RPMI8226 (cell line): Measurements from ENCODE around the gene SREK1IP1.

Source experiments
- DNase-seq: peaks from one replicate; pipeline ENCODE4 v3.0.0-alpha.2; 2015

The SREK1IP1 gene

GRCh38 chr5:64680289-64680688, 88.2 kb downstream of the SREK1IP1 start:
- DNase-seq: no peak

DNA sequence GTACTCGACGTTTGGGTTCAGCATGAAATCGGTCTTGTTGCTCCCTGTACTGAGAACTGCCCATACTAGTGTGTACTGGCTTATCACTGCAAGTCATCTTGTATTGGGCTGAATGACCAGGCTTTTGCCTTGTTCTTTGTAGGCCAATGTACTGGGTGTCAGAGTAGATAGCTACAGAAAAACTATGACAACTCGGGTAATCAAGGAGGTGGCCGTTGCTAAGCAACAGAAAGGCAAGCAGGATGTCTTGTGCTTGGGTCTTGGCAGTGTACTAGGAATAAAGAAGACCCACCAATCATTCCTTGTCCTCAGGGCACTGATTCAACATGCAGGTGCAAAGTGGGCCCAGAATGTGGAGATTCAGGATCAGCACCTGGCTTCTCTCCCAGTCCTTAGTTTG, 90.1 kb downstream of the SREK1IP1 start:
- DNase-seq: no peak

- DNase-seq: no peak
These were observed 96.8 kb downstream of the SREK1IP1 start for GRCh38 chr5:64671678-64672077.

DNA sequence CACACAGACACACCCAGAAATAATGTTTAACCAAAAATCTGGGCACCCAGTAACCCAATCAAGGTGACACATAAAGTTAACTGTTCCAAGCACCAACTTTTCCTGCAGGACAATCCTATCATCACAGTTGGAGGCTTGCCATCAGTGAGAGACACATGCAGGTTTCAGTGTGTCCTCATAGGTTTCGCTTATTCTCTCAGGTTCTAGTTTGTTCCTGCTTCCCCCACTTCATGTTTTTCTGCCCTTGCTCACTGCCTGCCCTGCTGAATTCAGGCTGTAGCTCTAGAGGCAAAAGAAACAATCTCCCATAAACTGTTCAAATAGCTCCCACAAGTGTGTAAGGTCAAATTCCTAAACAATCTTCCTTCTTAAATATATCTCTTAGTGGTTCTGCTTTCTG, 98.2 kb downstream of the SREK1IP1 start:
- no peak for DNase-seq
